Erythroblast (primary cell): ENCODE data around the gene RRAS2.

Source experiments
- GATA1 ChIP-seq: IDR thresholded peaks from 2 replicates; pipeline ENCODE4 v1.6.1; 2011; ENCODE audit warnings: low read depth, mild to moderate bottlenecking, control low read depth, low read length, moderate library complexity
- POLR2A ChIP-seq: IDR thresholded peaks from 2 replicates; pipeline ENCODE4 v1.6.1; 2011; ENCODE audit warnings: mild to moderate bottlenecking, low read length

DNA sequence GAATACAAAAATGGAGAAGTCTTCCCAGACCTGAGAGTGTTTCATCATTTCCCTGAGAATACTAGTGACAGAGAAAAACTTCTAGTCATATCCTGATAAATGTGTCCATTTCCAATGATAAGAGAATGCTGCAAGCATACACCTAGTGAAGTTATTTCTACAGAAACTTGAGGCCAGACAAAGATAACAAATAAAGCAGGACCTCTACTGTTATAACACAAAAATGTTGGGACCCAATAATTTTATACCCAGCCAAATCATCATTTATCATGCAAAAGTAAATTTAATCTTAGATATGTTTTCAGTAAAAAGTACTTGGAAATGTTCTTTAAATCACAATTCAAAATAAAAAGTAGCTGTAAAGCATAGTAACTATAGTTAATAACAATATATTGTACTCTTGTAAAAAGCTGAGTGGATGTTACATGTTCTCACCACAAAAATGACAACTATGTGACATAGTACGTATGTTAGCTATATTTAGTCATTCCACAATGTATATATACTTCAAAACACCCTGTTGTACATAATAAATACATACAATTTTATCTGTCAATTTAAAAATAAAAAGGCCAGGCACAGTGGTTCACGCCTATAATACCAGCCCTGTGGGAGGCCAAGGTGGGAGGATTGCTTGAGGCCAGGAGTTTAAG lies 12.6 kb downstream of the RRAS2 start:
- TF ChIP-seq POLR2A, result no peak
- no peak for TF ChIP-seq GATA1
